ENCODE data around the gene TTLL3. TPM values are rescaled to one million over a fixed set of nuclear protein-coding genes. Genes with fewer than 3 reads are reported as not detected.

Gene TTLL3
- total and polyA plus RNA-seq, 2 of the 8 experiments (the other 6 are each of a cell fraction or from before 2014, with no cell fraction given) = 5.9 to 8.9 TPM

GRCh38 chr3:9863058-9863772 is 53.2 kb downstream of the TTLL3 start (continued):
- TF ChIP-seq CTCF (IDR thresholded peaks at IDR 0.05; ENCODE audit: control extremely low read depth in 1 of 3, insufficient read depth in 1 of 3, low read depth in 1 of 3, low read length in 3 of 3) (no peak), EP300 (IDR thresholded peaks at IDR 0.05; ENCODE audit: borderline replicate concordance in 1 of 2, low read depth in 2 of 2, low read length in 2 of 2) (no peak), ATF2 (IDR thresholded peaks at IDR 0.05; ENCODE audit: low read length) (no peak), JUN (IDR thresholded peaks at IDR 0.05; ENCODE audit: low read depth, low read length) (no peak), NRF1 (IDR thresholded peaks at IDR 0.05; ENCODE audit: low read depth, low read length) (no peak), SRF (IDR thresholded peaks at IDR 0.05; ENCODE audit: low read depth, low read length) (no peak), CREB1 (IDR thresholded peaks at IDR 0.05) (no peak), POU5F1 (IDR thresholded peaks at IDR 0.05; ENCODE audit: low read depth, low read length) (no peak), TBP (IDR thresholded peaks at IDR 0.05; ENCODE audit: low read depth, low read length) (no peak), TCF12 (IDR thresholded peaks at IDR 0.05; ENCODE audit: low read depth, low read length) (no peak), EZH2 (IDR thresholded peaks at IDR 0.05; ENCODE audit: low read depth, low read length, severe bottlenecking) (no peak)

Measured in H1 (cell line).